Embryonic facial prominence (tissue), 1 donor: ENCODE data around the gene DHCR7.
"Not testable (repeated sequence)": the region's sequence is repeated elsewhere in the genome, so short reads cannot be mapped to it uniquely, and the experiment has no call there.

Experiments used
- DNase-seq: peaks from one replicate; pipeline ENCODE4 v3.0.0-alpha.2; 2016; ENCODE audit errors: extremely low spot score

DHCR7 gene

DNA sequence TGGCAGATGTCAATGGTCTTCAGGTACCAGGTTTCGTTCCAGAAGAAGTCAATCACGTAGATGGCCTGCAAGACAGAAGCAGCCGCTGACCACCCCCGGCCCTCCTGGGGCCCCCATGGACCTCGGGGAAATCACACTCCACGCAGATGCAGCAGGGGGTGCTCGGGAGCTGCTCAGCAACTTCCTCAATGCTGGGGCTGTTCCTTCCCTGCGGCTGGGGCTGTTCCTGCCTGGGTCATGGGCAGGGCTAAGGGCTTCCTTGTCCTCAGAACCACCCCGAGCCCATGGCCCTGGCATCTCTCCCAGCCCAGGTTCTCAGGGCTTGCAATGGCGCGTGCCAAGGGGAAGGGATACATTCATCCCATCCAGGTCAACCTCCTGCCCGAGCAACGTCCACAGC, 10.3 kb downstream of the DHCR7 start:
- no peak for DNase-seq

DNA sequence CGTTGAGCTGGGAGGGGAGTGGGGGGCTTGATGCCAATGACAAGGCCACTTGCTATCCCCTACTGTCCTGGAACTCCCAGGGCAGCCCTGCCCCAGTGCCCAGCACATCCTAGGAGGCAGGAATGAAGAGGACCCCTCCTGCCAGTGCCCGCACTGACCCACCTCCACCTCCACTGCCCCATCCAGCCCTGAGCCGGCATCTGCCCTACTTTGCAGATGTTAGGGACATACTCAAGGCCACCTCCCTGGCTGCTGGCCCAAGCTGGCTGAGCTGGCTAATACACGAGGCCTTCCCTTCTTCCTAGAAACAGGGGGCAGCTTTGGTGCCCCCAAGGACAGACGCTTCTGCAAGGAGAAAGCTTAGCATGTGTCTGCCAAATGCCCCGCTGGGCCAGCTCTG, 10.8 kb downstream of the DHCR7 start:
- no peak for DNase-seq

DNA sequence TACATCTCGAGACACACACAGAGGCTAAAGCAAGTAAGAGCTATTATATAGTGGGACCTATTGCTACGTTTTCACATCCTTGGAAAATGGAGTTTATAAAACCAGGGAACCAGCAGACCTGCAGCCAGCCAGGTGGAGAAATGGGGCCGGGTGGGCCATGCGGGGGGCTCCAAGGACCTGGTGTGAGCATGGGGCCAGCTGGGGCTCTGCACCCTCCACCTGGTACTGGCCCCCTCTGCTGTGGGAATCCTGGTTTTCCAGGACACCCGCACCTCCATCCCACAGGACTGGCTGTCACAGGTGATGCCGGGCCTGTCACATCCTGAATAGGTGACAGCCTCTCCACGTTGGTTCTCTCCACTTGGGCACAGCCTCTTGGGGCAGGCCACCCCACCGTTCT, 11.3 kb downstream of the DHCR7 start:
- DNase-seq: no peak

DNA sequence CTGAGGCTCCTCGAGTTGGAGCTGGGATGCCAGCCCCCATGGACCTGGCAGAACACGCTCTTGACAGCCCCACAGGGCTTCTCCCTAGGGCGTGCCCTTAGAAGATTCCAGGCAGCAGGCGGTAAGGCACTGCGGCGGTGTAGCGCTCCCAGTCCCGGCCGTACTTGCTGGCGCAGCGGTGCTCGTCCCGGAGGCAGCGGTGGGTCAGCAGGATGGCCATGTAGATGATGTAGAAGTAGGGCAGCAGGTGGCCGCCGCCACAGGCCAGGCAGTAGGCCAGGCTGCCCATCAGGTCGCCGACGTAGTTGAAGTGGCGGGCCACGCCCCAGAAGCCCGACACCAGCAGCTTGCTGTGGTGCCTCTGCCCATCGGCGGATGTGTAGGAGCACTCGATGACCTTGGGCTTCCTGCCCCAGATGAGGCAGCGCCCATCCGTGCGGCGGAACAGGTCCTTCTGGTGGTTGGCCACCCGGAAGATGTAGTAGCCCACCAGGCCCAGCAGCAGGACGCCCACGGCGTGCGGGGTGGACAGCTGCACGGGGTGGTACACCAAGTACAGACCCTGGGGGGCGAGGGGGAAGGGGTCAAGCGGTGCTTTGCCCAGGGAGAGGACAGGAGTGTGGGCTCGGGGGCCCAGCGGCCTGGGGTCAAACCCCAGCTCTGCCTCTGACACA, 12.8 kb downstream of the DHCR7 start:
- DNase-seq: no peak

DNA sequence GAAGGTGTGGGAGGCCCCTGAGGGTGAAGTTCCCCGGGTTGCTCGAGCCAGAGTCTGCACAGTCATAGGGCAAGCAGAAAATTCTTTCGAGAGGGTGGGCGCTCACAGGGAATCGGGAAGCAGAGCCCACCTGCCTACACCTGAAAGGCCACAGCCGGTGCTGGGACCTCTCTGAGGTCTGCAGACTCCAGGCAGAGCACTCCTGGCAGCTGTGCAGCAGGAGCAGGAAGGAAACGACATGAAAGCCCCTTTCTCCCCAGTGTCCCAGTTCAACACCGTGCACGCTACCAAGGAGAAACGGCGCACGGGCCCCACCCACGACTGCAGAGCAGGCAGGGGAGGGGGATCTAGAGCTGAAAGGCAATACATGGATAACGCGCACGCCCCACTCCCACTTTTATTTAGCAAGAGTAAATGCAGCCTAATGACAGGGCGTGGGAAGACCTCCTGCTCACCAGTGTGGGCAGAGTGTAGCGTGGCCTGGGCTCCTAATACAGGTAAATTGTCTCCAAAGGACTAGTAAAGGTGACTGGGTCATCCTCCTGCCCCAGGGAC, 13.5 kb downstream of the DHCR7 start:
- no peak for DNase-seq

DNA sequence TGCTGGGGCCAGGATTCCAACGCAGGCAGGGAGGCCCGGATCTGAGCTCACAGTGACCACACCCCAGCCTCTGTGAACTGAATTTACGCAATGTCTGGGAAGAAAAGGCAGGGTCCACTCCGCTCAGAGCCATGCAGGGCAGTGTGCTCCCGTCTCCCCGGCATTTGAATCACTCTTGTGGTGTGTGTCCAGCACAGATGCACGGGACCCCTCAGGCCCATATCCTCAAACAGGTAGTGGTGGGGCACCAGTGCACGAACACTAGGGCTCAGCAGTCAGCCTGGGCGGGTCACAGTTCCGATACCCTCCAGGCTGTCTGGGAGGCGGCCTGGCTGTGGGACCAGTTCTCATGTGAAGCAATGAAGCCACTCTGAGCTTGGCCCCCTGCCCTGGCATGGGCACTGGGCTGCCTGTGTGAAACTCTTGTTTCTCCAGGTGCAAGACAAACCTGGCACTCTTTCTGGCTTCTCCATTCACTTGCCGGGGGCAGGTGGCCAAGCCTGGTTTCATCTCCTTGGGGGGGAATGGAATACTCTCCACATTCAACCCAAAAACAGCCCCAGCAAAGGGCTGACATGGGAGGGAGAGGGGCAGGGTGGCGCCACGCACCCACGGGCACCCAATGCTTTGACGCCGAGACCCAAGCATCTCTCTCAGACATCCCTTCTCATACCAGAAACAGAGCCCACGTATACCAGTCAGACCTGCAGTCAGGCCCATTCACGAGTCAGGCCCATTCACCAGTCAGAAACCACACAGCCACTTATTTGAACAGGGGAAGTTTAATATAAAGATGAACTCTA, 14.3 kb downstream of the DHCR7 start:
- DNase-seq: no peak

DNA sequence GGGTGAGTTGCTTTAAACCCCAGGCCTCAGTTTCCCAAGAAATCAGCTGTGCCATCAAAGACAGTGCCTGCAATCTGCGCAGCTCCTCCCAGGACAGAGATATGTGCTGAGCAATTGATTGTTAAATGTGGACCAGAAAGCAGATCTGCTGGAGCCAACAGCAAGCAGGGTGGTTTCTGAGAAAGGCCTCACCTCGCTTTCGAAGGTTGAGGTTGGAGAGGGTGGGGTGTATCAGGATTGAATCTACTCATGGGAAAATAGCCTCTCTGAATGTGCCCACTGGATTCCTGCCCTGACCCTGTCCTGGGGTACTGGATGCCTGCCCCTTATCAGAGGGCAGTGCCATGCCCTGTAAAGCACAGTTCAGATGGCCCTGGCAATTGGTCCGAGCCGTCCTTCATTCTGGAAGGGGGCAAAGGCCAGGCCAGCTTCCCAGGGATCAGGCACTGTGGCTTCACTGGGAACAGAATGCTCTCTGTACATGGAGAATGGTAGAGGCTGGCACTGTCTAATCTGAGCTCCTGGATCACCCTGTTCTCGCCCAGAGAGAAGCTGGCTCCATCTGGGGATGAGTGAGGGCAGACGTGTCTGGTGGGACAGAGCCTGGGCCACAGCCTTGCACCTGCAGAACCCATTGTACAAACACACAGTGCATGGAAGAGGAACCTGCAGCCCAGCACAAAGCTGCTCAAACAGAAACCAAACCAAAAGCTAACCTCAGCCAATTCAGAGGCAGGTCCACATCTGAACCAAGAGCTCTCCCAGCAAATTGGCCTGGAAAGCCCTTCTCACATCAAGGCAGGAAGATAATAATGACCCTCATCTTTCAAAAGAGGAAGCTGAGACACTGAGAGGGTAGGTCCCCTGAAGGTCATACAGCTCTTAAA, 15.2 kb downstream of the DHCR7 start:
- no peak for DNase-seq

DNA sequence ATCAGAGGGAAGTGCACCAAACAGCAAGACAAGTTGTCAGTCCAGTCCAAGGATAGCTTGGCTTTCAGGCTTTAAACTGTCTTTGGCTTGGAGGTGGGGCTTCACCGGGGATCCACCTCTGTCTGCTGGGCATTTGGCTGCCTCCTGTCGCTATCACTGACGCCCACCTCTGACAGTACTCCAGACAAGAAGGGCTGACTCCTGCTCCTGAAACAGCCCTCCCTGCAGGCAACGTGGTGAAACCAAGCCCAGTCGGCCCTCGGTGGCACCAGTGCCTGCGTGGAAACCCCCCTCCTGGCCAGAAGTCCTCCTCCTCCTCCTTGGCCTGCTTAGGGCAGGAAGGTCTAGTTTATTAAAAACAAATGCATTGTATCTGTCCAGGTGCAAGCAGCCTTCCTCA, 16.9 kb downstream of the DHCR7 start:
- DNase-seq: no peak

DNA sequence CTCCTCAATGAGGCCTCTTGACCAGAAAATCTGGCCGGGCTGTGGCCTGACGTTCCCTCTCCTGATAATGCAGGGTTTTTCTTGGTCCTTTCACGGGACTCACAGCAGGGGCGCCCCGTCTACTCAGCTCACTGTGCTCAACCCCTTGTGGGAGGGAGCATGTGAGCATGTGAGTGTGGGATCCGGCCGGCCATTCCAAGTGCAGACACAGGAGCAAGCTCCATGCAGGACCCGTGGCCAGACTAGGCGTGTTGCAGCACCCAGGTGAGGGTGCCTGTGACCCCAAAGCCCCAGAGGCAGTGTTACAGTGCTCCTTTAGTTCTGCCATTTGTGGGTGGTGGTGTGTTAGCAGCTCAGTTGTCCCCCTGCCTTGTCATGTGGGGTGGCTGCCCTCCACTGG, 18.0 kb downstream of the DHCR7 start:
- DNase-seq: no peak

DNA sequence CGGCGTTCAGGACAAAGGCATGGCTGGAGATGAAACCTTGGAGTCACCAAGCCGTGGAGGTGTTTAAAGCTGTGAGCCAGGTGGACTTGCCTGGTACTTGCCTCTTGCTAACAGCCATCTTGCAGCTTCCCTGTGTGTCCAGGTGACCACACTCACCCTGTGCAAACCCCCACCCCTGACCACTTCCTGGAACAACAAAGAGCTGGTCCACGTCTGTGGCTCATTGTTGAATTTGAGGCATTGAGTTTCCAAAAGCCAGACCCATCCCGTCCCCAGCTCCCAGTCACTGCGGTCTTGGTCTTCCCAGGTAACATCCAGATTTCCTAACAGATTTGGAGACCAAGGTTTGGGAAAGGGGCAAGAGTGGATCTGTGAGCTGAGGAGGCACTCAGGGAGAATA, 18.5 kb downstream of the DHCR7 start:
- DNase-seq: no peak

DNA sequence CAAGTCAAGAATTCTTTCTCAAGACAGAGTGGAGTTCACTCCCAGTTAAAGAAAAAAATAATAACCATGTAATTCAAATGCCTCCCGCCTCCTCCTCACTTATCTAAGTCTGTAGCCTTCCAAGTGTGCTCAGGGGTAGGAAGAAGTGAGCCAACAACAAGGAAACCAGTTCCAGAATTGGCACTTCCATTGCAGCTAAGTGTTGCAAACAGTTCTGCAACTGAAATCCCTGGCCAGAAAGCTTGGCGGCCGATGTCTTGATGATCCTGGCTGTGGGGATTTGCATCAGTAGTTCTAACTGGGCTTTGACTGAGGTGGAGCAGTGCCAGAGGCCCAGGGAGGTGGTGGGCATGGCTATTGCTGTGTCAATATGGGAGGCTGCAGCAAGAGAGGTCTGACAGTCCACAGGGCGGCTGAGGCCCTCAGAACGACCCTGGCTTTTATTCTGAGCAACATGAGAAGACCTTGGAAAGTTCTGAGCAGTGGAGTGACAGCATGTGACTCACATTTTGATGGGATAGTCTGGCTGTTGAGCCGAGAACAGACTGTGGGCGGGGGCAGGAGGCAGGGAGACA, 19.2 kb downstream of the DHCR7 start:
- no peak for DNase-seq

DNA sequence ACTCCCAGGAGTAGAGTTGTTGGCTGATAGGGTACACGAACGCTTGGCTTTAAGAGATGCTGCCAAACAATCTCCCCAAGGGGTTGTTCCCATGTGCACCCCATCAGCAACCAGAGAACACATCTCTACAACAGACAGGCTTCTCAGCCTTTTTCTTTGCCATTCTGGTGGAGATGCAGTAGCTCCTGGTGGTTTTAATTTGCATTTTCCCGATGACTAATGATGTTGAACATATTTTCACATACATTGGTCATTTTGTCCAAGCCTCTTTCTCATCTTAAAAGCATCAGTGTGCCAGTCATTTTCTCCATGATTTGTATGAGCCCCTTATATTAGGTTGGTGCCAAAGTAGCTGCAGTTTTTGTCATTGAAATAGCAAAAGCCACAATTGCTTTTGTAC, 21.8 kb downstream of the DHCR7 start:
- no peak for DNase-seq

DNA sequence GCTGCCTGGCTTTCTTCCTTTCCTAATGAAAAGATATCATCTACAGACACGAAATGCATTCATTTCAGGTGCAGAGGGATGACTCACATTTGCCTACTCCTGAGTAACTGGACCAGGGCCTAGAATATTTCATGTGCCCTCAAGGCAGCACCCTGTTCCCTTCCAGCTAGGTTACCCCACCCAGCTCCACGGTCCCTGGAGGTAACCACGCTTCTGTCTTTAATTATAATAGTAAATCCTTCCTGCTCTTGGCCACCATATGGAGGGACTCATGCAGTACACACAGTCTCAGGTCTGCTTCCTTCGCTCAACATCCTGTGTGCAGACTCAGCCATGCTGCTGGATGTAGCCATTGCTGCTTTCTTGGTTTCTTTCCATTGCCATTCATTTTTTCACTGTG, 22.3 kb downstream of the DHCR7 start:
- no peak for DNase-seq

DNA sequence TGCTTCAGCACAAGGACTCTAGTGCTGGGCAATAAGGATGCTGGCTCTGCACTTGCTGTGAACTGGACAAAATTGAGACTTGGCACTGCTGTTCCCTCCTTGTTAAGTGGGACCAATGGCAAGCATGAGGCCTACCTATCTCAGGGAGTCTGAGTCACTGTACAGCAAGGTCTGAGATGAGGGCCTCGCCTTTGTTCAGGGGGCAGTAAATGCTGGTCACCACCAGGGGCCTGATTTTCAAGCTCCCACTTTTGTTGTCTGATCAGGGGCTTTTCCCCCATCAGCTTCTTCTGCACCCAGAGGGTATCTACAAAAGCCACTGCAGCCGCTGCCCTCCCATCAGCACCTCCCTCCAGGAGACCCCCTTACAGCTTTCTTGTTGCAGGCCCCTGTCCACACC, 22.8 kb downstream of the DHCR7 start:
- DNase-seq: no peak

DNA sequence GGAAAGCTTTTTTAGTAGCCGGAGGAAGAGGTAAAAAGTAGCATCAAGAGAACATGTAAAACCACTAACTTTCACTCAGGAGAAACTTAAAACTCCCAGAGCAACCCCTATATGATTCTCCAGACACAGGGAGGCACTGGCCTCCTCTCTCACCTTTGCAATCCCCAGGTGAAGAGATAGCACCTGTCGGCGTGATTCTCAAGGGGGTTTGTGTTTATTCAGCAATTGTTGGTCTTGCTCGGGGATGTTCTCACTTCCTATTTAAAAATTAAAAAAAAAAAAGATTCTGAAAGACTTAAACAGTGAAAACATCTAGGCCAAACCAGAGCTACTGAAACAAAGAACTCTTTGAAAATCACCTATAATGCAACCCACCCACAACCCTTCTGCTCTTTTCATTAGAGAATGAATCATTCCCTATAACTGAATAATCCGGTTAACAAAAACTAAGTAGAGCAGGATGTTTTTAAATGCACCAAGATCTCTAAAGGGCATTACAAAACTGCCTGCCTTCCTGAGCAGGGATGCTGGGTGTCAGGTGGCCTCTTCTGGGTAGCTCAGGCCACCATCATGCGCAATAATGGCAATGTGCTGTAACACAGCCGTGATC, 24.9 kb downstream of the DHCR7 start:
- no peak for DNase-seq

DNA sequence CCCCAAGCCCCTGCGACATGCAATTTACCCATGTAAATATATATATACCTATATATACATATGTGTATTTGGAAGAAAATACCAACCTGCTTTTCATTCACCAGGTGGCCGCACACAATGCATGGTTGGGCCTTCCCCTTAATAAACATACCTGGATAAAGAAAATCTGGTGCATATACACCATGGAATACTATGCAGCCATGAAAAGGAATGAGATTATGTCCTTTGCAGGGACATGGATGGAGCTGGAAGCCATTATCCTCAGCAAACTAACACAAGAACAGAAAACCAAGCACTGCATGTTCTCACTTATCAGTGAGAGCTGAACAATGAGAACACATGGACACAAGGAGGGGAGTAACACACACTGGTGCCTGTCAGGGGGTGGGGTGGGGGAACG, 25.9 kb downstream of the DHCR7 start:
- DNase-seq: not testable (repeated sequence)

DNA sequence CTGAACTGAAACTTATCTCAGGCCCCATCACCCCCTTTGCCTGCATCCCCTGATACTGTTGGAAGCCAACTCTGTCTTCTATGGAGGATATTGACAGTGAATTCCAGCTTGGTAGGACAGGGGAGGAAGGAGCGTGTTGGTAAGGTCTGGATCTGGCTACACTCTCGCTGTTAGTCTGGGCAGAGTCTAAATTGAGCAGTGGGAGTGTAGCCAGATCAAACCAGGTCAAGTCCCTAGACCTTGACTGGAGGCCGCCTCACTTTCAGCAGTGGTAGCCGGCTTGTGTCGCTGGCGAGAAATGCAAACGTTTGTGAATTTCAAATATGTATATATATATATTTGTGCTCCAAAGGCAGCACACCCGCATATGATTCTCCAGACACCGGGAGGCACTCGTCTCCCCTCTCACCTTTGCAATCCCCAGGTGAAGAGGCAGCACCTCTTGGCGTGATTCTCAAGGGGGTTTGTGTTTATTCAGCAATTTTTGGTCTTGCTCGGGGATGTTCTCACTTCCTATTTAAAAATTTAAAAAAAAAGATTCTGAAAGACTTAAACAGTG, 26.7 kb downstream of the DHCR7 start:
- DNase-seq: no peak

DNA sequence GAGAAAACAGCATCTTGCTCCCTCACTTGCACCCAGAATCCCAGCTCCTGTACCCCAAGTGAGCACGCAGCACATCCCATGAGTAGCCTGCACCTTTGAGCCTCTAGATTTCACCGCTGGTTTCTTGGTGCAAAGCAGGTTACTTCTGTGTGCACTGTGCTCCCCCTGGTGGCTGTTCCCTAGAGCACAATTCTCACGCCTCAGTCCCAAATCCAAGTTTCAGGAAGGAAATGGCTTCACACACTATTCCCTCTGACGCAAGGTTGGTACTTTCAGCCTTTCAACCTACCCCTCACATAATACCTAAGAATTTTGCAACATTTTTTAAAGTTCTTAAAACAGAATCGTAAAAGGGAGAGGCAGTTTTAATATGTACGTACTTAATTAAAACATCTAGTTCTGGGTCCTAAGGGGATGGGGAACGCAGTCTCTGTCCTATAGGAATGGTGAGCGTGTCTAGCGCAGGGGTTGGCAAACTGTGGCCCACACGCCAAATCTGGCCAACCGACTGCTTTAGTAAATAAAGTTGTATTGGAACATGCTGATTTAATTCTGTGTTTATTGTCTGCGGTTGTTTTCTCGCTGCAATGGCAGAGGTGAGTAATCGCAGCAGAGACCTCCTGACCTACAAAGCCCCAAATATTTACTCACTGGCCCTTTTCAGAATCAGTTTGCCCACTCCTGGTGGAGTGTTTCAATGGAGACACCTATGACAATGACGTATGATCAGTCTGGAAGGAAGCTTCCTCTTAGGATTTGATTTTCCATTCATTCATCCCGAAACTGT, 27.5 kb downstream of the DHCR7 start:
- no peak for DNase-seq

DNA sequence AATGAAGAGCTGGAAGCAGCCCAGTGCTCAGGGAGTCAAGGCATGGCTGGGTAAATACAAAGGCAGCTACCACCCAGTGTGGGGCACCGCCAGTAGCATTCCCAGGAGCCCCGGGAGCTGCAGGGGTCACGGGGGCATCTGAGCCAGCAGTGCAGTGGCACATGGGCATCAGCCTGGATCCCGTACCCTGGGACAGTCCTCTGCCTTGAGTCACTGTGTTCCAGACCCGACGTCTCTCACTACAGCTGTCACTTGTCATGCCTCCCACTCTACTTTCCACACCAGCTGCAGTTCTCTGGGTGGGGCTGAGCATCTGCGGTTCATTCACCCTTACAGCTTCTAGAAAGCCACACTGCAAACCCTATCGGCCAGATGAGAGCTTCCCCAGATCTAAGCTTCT, 29.6 kb downstream of the DHCR7 start:
- DNase-seq: no peak

DNA sequence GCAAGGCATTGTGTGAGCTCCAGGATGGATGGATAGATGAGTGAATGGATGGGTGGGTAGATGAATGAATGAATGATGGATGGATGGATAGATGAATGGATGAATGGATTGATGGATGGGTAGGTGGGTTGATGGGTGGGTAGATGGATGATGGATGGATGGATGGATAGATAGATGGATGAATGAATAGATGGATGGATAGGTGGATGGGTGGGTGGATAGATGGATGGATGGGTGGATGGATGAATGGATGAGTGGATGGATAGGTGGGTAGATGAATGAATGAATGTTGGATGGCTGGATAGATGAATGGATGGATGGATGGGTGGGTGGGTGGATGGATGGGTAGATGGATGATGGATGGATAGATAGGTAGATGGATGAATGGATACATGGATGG, 33.5 kb downstream of the DHCR7 start:
- no peak for DNase-seq
